Neural progenitor cell (in vitro differentiated cells): ENCODE data around the gene PHLDA1. TPM values are rescaled to one million over a fixed set of nuclear protein-coding genes. Genes with fewer than 3 reads are reported as not detected.

Source experiments
- DNase-seq: peaks from one replicate; pipeline ENCODE4 v3.0.0-alpha.2; 2016; ENCODE audit warnings: low spot score
- H2AFZ ChIP-seq: fragments of 200-600 bp; sonication (generic); replicated peaks from 2 replicates; pipeline ENCODE4 v1.6.1; 2016; ENCODE audit warnings: antibody characterized with exemption
- H3F3A ChIP-seq: fragments of 200-600 bp; sonication (generic); 2 replicates; pipeline ENCODE4 v1.6.1; 2016; ENCODE audit warnings: antibody characterized with exemption, low read depth
- H3K27ac ChIP-seq: fragments of 200-600 bp; sonication (generic); 2 replicates; pipeline ENCODE4 v1.5.1; 2016; ENCODE audit warnings: mild to moderate bottlenecking
- H3K27me3 ChIP-seq: fragments of 200-600 bp; sonication (generic); 2 replicates; pipeline ENCODE4 v1.6.1; 2016; ENCODE audit warnings: mild to moderate bottlenecking, moderate library complexity
- H3K36me3 ChIP-seq: fragments of 200-600 bp; sonication (generic); 2 replicates; pipeline ENCODE4 v1.5.1; 2016
- H3K4me1 ChIP-seq: fragments of 200-600 bp; sonication (generic); 2 replicates; pipeline ENCODE4 v1.6.1; 2016; ENCODE audit warnings: mixed run types
- H3K4me2 ChIP-seq: fragments of 200-600 bp; sonication (generic); 2 replicates; pipeline ENCODE4 v1.6.1; 2016
- H3K4me3 ChIP-seq: fragments of 200-600 bp; sonication (generic); 2 replicates; pipeline ENCODE4 v1.5.1; 2016
- H3K79me2 ChIP-seq: fragments of 200-600 bp; sonication (generic); 2 replicates; pipeline ENCODE4 v1.6.1; 2016; ENCODE audit warnings: low read depth
- H3K9ac ChIP-seq: fragments of 200-600 bp; sonication (generic); 2 replicates; pipeline ENCODE4 v1.6.1; 2016
- H3K9me3 ChIP-seq: fragments of 200-600 bp; sonication (generic); 2 replicates; pipeline ENCODE4 v1.5.1; 2016; ENCODE audit warnings: low read depth
- H4K20me1 ChIP-seq: fragments of 200-600 bp; sonication (generic); 2 replicates; pipeline ENCODE4 v1.6.1; 2016; ENCODE audit warnings: low read depth
- H3K27ac Mint-ChIP-seq: 3 replicates; pipeline ENCODE4 v1.8.0; 2021; ENCODE audit warnings: mixed read lengths
- H3K27me3 Mint-ChIP-seq: 2 replicates; pipeline ENCODE4 v1.8.0; 2022; ENCODE audit warnings: low read depth, mild to moderate bottlenecking, inconsistent platforms, moderate library complexity, mixed read lengths; ENCODE audit not compliant: insufficient read depth
- H3K36me3 Mint-ChIP-seq: 3 replicates; pipeline ENCODE4 v1.8.0; 2021; ENCODE audit warnings: mixed read lengths
- H3K4me1 Mint-ChIP-seq: 3 replicates; pipeline ENCODE4 v1.8.0; 2021; ENCODE audit warnings: mixed read lengths
- H3K4me3 Mint-ChIP-seq: 3 replicates; pipeline ENCODE4 v1.8.0; 2021; ENCODE audit warnings: mild to moderate bottlenecking, moderate library complexity, mixed read lengths
- H3K9me3 Mint-ChIP-seq: 3 replicates; pipeline ENCODE4 v1.8.0; 2020; ENCODE audit warnings: mixed read lengths
- EZH2 ChIP-seq: fragments of 200-600 bp; sonication (generic); IDR thresholded peaks from 2 replicates; pipeline ENCODE4 v1.6.1; 2017; ENCODE audit warnings: antibody characterized with exemption, mild to moderate bottlenecking, moderate library complexity
- EZH2phosphoT487 ChIP-seq: fragments of 200-600 bp; sonication (generic); IDR thresholded peaks from 2 replicates; pipeline ENCODE4 v1.6.1; 2017; ENCODE audit warnings: antibody characterized with exemption
- total RNA-seq: library from RNA; depleted of rRNA; stranded (reverse); fragments of >200 nt; gene quantifications from 2 replicates; pipeline ENCODE4 v1.2.3, GENCODE V29; 2015; ENCODE audit warnings: low replicate concordance
- TF ChIP-seq, protein P1 (sequence below): fragments of 200-600 bp; sonication (generic); IDR thresholded peaks from 2 replicates; pipeline ENCODE4 v1.5.1; 2017; ENCODE audit warnings: antibody characterized with exemption, mild to moderate bottlenecking

PHLDA1 gene
- total RNA-seq, 1 donor from 2014 or later: 1.1 TPM

DNA sequence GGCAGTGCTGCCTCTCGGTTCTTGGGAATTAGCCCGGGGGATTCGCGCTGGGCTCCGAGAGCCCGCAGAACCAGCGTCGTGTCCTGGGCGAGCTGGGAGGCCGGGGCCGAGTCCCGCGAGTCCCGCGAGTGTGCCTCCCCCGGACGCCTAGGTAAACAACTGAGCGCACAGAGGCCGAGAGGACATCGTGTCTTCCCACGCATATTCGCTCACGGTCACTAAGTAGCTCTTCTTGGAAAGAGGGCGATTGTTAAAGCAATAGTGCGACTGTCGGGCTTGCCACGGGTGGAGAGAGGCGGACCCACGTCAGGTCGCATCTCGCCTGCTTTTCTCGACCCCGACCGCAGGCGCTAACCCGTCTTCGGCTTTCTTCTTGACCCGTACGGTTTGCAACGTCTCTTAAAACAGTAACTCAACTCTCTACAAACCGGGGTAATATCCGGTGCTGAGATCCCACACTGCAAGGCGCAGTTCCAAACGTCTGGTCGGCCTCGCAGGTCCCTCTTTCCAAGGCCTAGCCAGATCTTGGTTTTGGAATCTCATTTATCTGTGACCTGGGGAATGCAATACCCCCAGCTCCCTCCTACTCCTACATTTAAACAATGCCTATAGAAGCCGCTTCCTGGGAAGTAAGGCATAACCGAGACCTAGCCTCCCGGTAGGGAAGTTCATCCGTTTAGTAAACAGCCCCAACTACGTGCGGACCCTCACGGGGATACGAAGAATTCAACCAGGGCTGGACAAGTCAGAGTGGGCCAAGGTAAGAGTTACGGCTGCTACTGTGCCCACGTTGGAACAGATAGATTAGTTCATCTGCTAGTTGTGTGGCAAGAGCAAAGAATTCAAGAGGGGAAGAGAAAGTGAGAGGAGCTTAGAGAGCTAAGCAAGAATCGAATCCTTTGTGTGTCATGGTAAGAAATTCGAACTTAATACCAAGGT, 736 bp upstream of the PHLDA1 start:
- H3K36me3 Mint-ChIP-seq: no peaks in the 10 kb centered on the region
- peaks cover 19% of the 10 kb centered on the region for H4K20me1 ChIP-seq
- H3K9ac ChIP-seq: peak overlapping the region; percentile 9
- H2AFZ ChIP-seq: peak overlapping the region; percentile 92
- H3K79me2 ChIP-seq: peaks cover 19% of the 10 kb centered on the region
- H3K4me1 Mint-ChIP-seq: peaks cover 31% of the 10 kb centered on the region
- no peaks in the 10 kb centered on the region for H3K36me3 ChIP-seq
- peak overlapping the region; percentile 93 for H3K27ac Mint-ChIP-seq
- H3K9me3 ChIP-seq: no peaks in the 10 kb centered on the region
- H3K27ac ChIP-seq: no peak overlapping the region
- H3K27me3 ChIP-seq: peaks cover 29% of the 10 kb centered on the region
- DNase-seq: peak; percentile 67
- peaks cover 37% of the 10 kb centered on the region for H3F3A ChIP-seq
- H3K4me1 ChIP-seq: peaks cover 25% of the 10 kb centered on the region
- H3K4me2 ChIP-seq: peak overlapping the region; percentile 100
- H3K4me3 Mint-ChIP-seq: peak overlapping the region; percentile 98
- H3K4me3 ChIP-seq: peak overlapping the region; percentile 72
- no peaks in the 10 kb centered on the region for H3K9me3 Mint-ChIP-seq
- peaks cover 6% of the 10 kb centered on the region for H3K27me3 Mint-ChIP-seq
- TF ChIP-seq EZH2phosphoT487 (no peak), EZH2 (no peak)
- TF ChIP-seq, protein P1, sequence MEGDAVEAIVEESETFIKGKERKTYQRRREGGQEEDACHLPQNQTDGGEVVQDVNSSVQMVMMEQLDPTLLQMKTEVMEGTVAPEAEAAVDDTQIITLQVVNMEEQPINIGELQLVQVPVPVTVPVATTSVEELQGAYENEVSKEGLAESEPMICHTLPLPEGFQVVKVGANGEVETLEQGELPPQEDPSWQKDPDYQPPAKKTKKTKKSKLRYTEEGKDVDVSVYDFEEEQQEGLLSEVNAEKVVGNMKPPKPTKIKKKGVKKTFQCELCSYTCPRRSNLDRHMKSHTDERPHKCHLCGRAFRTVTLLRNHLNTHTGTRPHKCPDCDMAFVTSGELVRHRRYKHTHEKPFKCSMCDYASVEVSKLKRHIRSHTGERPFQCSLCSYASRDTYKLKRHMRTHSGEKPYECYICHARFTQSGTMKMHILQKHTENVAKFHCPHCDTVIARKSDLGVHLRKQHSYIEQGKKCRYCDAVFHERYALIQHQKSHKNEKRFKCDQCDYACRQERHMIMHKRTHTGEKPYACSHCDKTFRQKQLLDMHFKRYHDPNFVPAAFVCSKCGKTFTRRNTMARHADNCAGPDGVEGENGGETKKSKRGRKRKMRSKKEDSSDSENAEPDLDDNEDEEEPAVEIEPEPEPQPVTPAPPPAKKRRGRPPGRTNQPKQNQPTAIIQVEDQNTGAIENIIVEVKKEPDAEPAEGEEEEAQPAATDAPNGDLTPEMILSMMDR: no peak

GRCh38 chr12:76031081-76031413, 529 bp downstream of the PHLDA1 start:
- Histone ChIP-seq H3K9me3 (no peaks in the 10 kb centered on the region), H3K4me1 (peaks cover 23% of the 10 kb centered on the region), H2AFZ (peak overlapping the region; percentile 92), H4K20me1 (peaks cover 13% of the 10 kb centered on the region), H3K79me2 (peaks cover 19% of the 10 kb centered on the region), H3K4me3 (peak overlapping the region; percentile 72), H3K9ac (peak overlapping the region; percentile 11), H3K4me2 (peak overlapping the region; percentile 100), H3K27ac (no peak overlapping the region), H3K27me3 (peaks cover 29% of the 10 kb centered on the region), H3K36me3 (no peaks in the 10 kb centered on the region), H3F3A (peaks cover 33% of the 10 kb centered on the region)
- Mint-ChIP-seq H3K27ac (no peak overlapping the region), H3K9me3 (no peaks in the 10 kb centered on the region), H3K4me1 (peaks cover 32% of the 10 kb centered on the region), H3K4me3 (peak overlapping the region; percentile 98), H3K36me3 (no peaks in the 10 kb centered on the region), H3K27me3 (peaks cover 6% of the 10 kb centered on the region)
- TF ChIP-seq EZH2 (no peak), EZH2phosphoT487 (no peak)
- TF ChIP-seq, protein P1: no peak
- no peak for DNase-seq

DNA sequence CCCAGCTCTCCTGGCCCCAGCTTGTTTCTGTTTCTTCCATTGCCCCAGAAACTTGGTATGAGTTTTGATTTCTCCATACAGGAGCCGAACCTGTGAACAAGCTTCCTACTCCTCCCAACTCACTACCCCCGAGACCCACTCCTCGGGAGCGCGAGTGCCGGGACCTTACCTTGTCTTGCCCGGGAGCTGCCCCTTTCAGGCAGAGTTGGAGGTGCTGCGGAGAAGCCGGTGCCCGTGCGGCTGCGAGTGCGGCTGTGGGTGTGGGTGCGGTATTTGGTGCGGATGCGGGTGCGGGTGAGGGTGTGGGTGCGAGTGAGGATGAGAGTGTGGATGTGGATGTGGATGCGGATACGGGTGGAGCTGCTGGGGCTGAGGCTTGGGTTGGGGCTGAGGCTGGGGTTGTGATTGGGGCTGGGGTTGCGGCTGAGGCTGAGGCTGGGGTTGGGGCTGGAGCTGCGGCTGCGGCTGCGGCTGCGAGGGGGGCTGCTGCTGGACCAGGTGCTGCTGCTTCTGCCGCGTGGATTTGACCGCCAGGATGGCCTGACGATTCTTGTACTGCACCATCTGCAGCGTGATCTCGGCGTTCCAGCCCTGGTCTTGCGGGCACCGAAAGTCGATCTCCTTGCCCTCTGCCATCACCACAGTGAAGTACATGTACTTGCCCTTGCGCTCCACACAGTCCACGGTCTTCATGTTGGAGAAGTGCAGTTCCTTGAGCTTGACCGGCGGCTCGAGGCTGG, 1.1 kb downstream of the PHLDA1 start:
- Histone ChIP-seq H4K20me1 (peaks cover 13% of the 10 kb centered on the region), H3K27me3 (peaks cover 29% of the 10 kb centered on the region), H3F3A (peaks cover 33% of the 10 kb centered on the region), H3K4me3 (peak overlapping the region; percentile 72), H3K4me2 (peak overlapping the region; percentile 100), H3K9me3 (no peaks in the 10 kb centered on the region), H3K4me1 (peaks cover 23% of the 10 kb centered on the region), H3K79me2 (peaks cover 19% of the 10 kb centered on the region), H3K9ac (no peak overlapping the region), H2AFZ (peak overlapping the region; percentile 92), H3K27ac (no peak overlapping the region), H3K36me3 (no peaks in the 10 kb centered on the region)
- H3K4me3 Mint-ChIP-seq: peak overlapping the region; percentile 98
- H3K4me1 Mint-ChIP-seq: peaks cover 36% of the 10 kb centered on the region
- H3K27me3 Mint-ChIP-seq: peaks cover 6% of the 10 kb centered on the region
- peak; percentile 37 for DNase-seq
- no peaks in the 10 kb centered on the region for H3K36me3 Mint-ChIP-seq
- TF ChIP-seq, protein P1: no peak
- TF ChIP-seq EZH2phosphoT487 (peak; percentile 29), EZH2 (no peak)
- no peak overlapping the region for H3K27ac Mint-ChIP-seq
- no peaks in the 10 kb centered on the region for H3K9me3 Mint-ChIP-seq
